K562 (cell line): ENCODE results near the gene GALNS. TPM values are rescaled to one million over a fixed set of nuclear protein-coding genes. Genes with fewer than 3 reads are reported as not detected.

Experiments used
- ATF7 ChIP-seq: fragments of 450-650 bp; IDR thresholded peaks from 2 replicates; pipeline ENCODE4 v1.7.1; 2014; ENCODE audit warnings: mild to moderate bottlenecking, moderate library complexity
- CREB1 ChIP-seq, 2 experiments: sonication (generic) in 1 of 2; formaldehyde crosslinking in 1 of 2; IDR thresholded peaks; 2 replicates each; pipeline versions ENCODE4 v1.6.1 to v1.8.0; 2012 to 2022; ENCODE audit warnings: inconsistent platforms in 1 of 2, mild to moderate bottlenecking in 1 of 2, missing genetic modification reagents in 1 of 2, moderate library complexity in 1 of 2
- CSDE1 ChIP-seq, 2 experiments: fragments of 450-650 bp; IDR thresholded peaks; 2 replicates each; pipeline ENCODE4 v1.6.1; 2016; ENCODE audit warnings: mild to moderate bottlenecking in 1 of 2
- E2F5 ChIP-seq: sonication (generic); formaldehyde crosslinking; IDR thresholded peaks from 2 replicates; pipeline ENCODE4 v1.8.0; 2022; ENCODE audit warnings: mild to moderate bottlenecking, missing genetic modification reagents
- EP300 ChIP-seq: IDR thresholded peaks from 2 replicates; pipeline ENCODE4 v1.6.1; 2012; ENCODE audit warnings: low read length, improper control_type of control experiment
- GMEB1 ChIP-seq: fragments of 250-450 bp; sonication (Bioruptor Pico); IDR thresholded peaks from 2 replicates; pipeline ENCODE4 v1.4.0; 2020; ENCODE audit warnings: mild to moderate bottlenecking
- HDAC1 ChIP-seq, 2 experiments: fragments of 450-650 bp; IDR thresholded peaks; 2 replicates each; pipeline ENCODE4 v1.6.1; 2016 to 2017; ENCODE audit warnings: inconsistent platforms in 1 of 2, mild to moderate bottlenecking in 1 of 2, moderate library complexity in 1 of 2
- HMG20A ChIP-seq: fragments of 450-650 bp; formaldehyde crosslinking; conservative IDR thresholded peaks from 2 replicates; pipeline ENCODE4 v1.4.0; 2020; ENCODE audit warnings: mild to moderate bottlenecking, mixed read lengths
- HMGN3 ChIP-seq: IDR thresholded peaks from 2 replicates; pipeline ENCODE4 v1.6.1; 2011; ENCODE audit warnings: borderline replicate concordance, low read depth, mild to moderate bottlenecking, mixed read lengths, low read length; ENCODE audit not compliant: insufficient read length; ENCODE audit errors: extremely low read depth
- KDM5B ChIP-seq: fragments of 200-600 bp; sonication (generic); IDR thresholded peaks from 2 replicates; pipeline ENCODE4 v1.6.1; 2012; ENCODE audit warnings: low read depth, mild to moderate bottlenecking, moderate library complexity, low read length, control low read depth, inconsistent platforms; ENCODE audit not compliant: insufficient replicate concordance
- KLF16 ChIP-seq: IDR thresholded peaks from 2 replicates; pipeline ENCODE4 v1.6.1; 2016; ENCODE audit warnings: antibody characterized with exemption
- LCOR ChIP-seq: sonication (generic); formaldehyde crosslinking; IDR thresholded peaks from 2 replicates; pipeline ENCODE4 v1.8.0; 2022; ENCODE audit warnings: mild to moderate bottlenecking, missing genetic modification reagents
- MNT ChIP-seq, 2 experiments: fragments of 450-650 bp; conservative IDR thresholded peaks; 2 replicates each; pipeline ENCODE4 v1.6.1; 2017; ENCODE audit warnings: mild to moderate bottlenecking in 2 of 2, moderate library complexity in 2 of 2
- MTA3 ChIP-seq: fragments of 450-650 bp; formaldehyde crosslinking; IDR thresholded peaks from 2 replicates; pipeline ENCODE4 v1.6.1; 2017; ENCODE audit warnings: mild to moderate bottlenecking, borderline replicate concordance
- POLR2A ChIP-seq: fragments of 450-650 bp; conservative IDR thresholded peaks from 2 replicates; pipeline ENCODE4 v1.6.1; 2016
- POLR3A ChIP-seq: IDR thresholded peaks from 2 replicates; pipeline ENCODE4 v1.6.1; 2011; ENCODE audit warnings: borderline replicate concordance, mild to moderate bottlenecking, moderate library complexity; ENCODE audit not compliant: insufficient read length, insufficient read depth; ENCODE audit errors: extremely low read depth
- PTBP1 ChIP-seq: fragments of 200-400 bp; formaldehyde crosslinking; IDR thresholded peaks from 2 replicates; pipeline ENCODE4 v1.6.1; 2017; ENCODE audit warnings: low read depth, low read length
- RBM22 ChIP-seq: fragments of 200-400 bp; formaldehyde crosslinking; IDR thresholded peaks from 2 replicates; pipeline ENCODE4 v1.6.1; 2018; ENCODE audit warnings: low read length, low read depth; ENCODE audit not compliant: poor library complexity, severe bottlenecking
- RFX7 ChIP-seq: fragments of 250-450 bp; sonication (Bioruptor Pico); IDR thresholded peaks from 2 replicates; pipeline ENCODE4 v1.5.1; 2021; ENCODE audit warnings: mild to moderate bottlenecking
- SP1 ChIP-seq: sonication (generic); formaldehyde crosslinking; IDR thresholded peaks from 2 replicates; pipeline ENCODE4 v1.8.1; 2022; ENCODE audit warnings: mild to moderate bottlenecking, missing genetic modification reagents
- YY1 ChIP-seq, 3 experiments: IDR thresholded peaks; 2 replicates each; pipeline ENCODE4 v1.6.1; 2011; ENCODE audit warnings: low read length in 2 of 3, mild to moderate bottlenecking in 2 of 3, moderate library complexity in 2 of 3, borderline replicate concordance in 1 of 3, control low read depth in 1 of 3, low read depth in 1 of 3; ENCODE audit not compliant: insufficient read depth in 3 of 3, insufficient replicate concordance in 2 of 3, control insufficient read depth in 1 of 3, insufficient read length in 1 of 3; ENCODE audit errors: extremely low read depth in 1 of 3
- ZBTB7A ChIP-seq: IDR thresholded peaks from 2 replicates; pipeline ENCODE4 v1.6.1; 2011; ENCODE audit warnings: low read depth, mild to moderate bottlenecking, low read length, moderate library complexity, borderline replicate concordance; ENCODE audit not compliant: control insufficient read depth
- ZEB2 ChIP-seq: fragments of 450-650 bp; IDR thresholded peaks from 2 replicates; pipeline ENCODE4 v1.6.1; 2016
- ZNF354B ChIP-seq: fragments of 250-450 bp; sonication (Bioruptor Pico); IDR thresholded peaks from 2 replicates; pipeline ENCODE4 v1.4.0; 2020
- polyA plus RNA-seq, 8 experiments: library from polyadenylated mRNA; depleted of rRNA in 4 of 8; stranded (reverse) in 5 of 8; unstranded in 3 of 8; fragments of >200 nt; fragmentation: Nextera tagmentation in 2 of 8; fragmentation: Illumina TruSeq in 1 of 8; extraction: Ambion mirVana in 2 of 8; extraction: Trizol in 1 of 8; gene quantifications; 2 replicates each; pipeline versions ENCODE4 v1.2.1 to v1.2.3, GENCODE V29; 2011 to 2014; ENCODE audit warnings: inconsistent platforms in 1 of 8, missing spikeins in 1 of 8
- total RNA-seq, 7 experiments: library from RNA; depleted of rRNA in 6 of 7; stranded (reverse); fragments of >200 nt in 6 of 7; fragmentation: Illumina TruSeq in 2 of 7; extraction: Trizol in 2 of 7; gene quantifications; 2 replicates each; pipeline versions ENCODE4 v1.2.1 to v1.2.3, GENCODE V29; 2011 to 2021; ENCODE audit warnings: low replicate concordance in 1 of 7

Gene GALNS
- total and polyA plus RNA-seq, 9 of the 15 experiments (the other 6 are each of a cell fraction or from before 2014, with no cell fraction given) = 0.38 to 13.2 (median 4.3) TPM

GRCh38 chr16:88804552-88805339 is 52.0 kb downstream of the GALNS start (continued):
- TF ChIP-seq MNT (conservative IDR thresholded peaks at IDR 0.05) (peak in 1 of 2 experiments; percentile 55; a peak in 2 of 4 replicates), PTBP1 (no peak), MTA3 (0 out of 2 replicates have a peak, but pooled peaks have one; percentile 18), KDM5B (peak; percentile 62), HMG20A (CRISPR knock-in tag) (no peak), GMEB1 (no peak), POLR3A (no peak), ATF7 (peak; percentile 28; the same call in 1 of the 2 replicates), CREB1 (IDR thresholded peaks at IDR 0.05) (no peak), CREB1 (CRISPR knock-in tag; IDR thresholded peaks at IDR 0.05) (peak; percentile 52; the same call in 1 of the 2 replicates), HMGN3 (peak; percentile 24), RFX7 (CRISPR knock-in tag) (no peak), RBM22 (peak; percentile 21), YY1 (IDR thresholded peaks at IDR 0.05; ENCODE audit: borderline replicate concordance in 1 of 3, control insufficient read depth in 1 of 3, extremely low read depth in 1 of 3, insufficient read depth in 3 of 3, insufficient read length in 1 of 3, insufficient replicate concordance in 2 of 3, low read depth in 1 of 3, low read length in 2 of 3) (peak in 1 of 3 experiments; percentile 14), SP1 (peak; percentile 55; the same call in 1 of the 2 replicates), KLF16 (no peak), EP300 (no peak), E2F5 (no peak), LCOR (CRISPR knock-in tag) (peak; percentile 52; the same call in 1 of the 2 replicates), HDAC1 (IDR thresholded peaks at IDR 0.05) (0 out of 4 replicates have a peak, but pooled peaks of 1 of the 2 experiments have one; percentile 20), POLR2A (peak; percentile 39; the same call in 1 of the 2 replicates), ZNF354B (CRISPR knock-in tag) (no peak), ZBTB7A (peak; percentile 20; the same call in 1 of the 2 replicates), ZEB2 (peak; percentile 14; the same call in 1 of the 2 replicates), CSDE1 (IDR thresholded peaks at IDR 0.05) (no peak)
